ENCODE measurements around the gene PALB2. TPM values are rescaled to one million over a fixed set of nuclear protein-coding genes. Genes with fewer than 3 reads are reported as not detected.
"Not testable (repeated sequence)": the region's sequence is repeated elsewhere in the genome, so short reads cannot be mapped to it uniquely, and the experiment has no call there.

Gene PALB2
- polyA plus RNA-seq, 4 donors, result 10.3 to 19.6 (median 14.0) TPM

GRCh38 chr16:23631874-23632273 lies 9.2 kb downstream of the PALB2 start:
- H3K27me3 ChIP-seq (ENCODE audit: control insufficient read depth in 3 of 3, insufficient read depth in 3 of 3, low read length in 3 of 3); H3K9me3 ChIP-seq (ENCODE audit: control insufficient read depth in 2 of 2, insufficient read depth in 1 of 2, low read depth in 1 of 2, low read length in 1 of 2); H3K4me1 ChIP-seq (ENCODE audit: control insufficient read depth in 3 of 3, insufficient read depth in 2 of 3, low read depth in 1 of 3, low read length in 2 of 3); DNase-seq; FAIRE-seq; H3K4me3 ChIP-seq (ENCODE audit: low read depth in 1 of 3, low read length in 3 of 3); H3K27ac ChIP-seq (ENCODE audit: low read depth in 1 of 3, low read length in 2 of 3): not testable (repeated sequence)
- peaks cover 11 to 16% (median 15%) of the 10 kb centered on the region in 3 donors for H3K36me3 ChIP-seq (ENCODE audit: control insufficient read depth in 3 of 3, insufficient read depth in 2 of 3, low read depth in 1 of 3, low read length in 3 of 3)
- WGBS, 3 donors, result 98 to 100% (median 99%) methylated on average over 3 of the region's 3 CpGs

GRCh38 chr16:23629516-23629915 lies 11.6 kb downstream of the PALB2 start:
- no peak overlapping the region for H3K4me3 ChIP-seq (ENCODE audit: low read depth in 1 of 3, low read length in 3 of 3)
- 89 to 96% (median 95%) methylated on average over 8 of the region's 8 CpGs for WGBS, 3 donors
- H3K9me3 ChIP-seq (ENCODE audit: control insufficient read depth in 2 of 2, insufficient read depth in 1 of 2, low read depth in 1 of 2, low read length in 1 of 2), result no peaks in the 10 kb centered on the region
- FAIRE-seq, result no peak
- no peak for DNase-seq
- no peaks in the 10 kb centered on the region for H3K27me3 ChIP-seq (ENCODE audit: control insufficient read depth in 3 of 3, insufficient read depth in 3 of 3, low read length in 3 of 3)
- peaks cover 9 to 28% (median 16%) of the 10 kb centered on the region in 3 donors for H3K36me3 ChIP-seq (ENCODE audit: control insufficient read depth in 3 of 3, insufficient read depth in 2 of 3, low read depth in 1 of 3, low read length in 3 of 3)
- H3K27ac ChIP-seq (ENCODE audit: low read depth in 1 of 3, low read length in 2 of 3), result no peak overlapping the region
- H3K4me1 ChIP-seq (ENCODE audit: control insufficient read depth in 3 of 3, insufficient read depth in 2 of 3, low read depth in 1 of 3, low read length in 2 of 3), result no peaks in the 10 kb centered on the region

- no peak for FAIRE-seq
These were observed 17.0 kb downstream of the PALB2 start for GRCh38 chr16:23624092-23624491.

GRCh38 chr16:23615805-23616204 lies 25.3 kb downstream of the PALB2 start:
- FAIRE-seq, result no peak
- peak in 1 of 2 donors; percentile 4 for DNase-seq
- Histone ChIP-seq H3K27ac (ENCODE audit: low read depth in 1 of 3, low read length in 2 of 3) (no peak overlapping the region), H3K27me3 (ENCODE audit: control insufficient read depth in 3 of 3, insufficient read depth in 3 of 3, low read length in 3 of 3) (no peaks in the 10 kb centered on the region), H3K36me3 (ENCODE audit: control insufficient read depth in 3 of 3, insufficient read depth in 2 of 3, low read depth in 1 of 3, low read length in 3 of 3) (peaks cover 5 to 31% (median 15%) of the 10 kb centered on the region in 3 donors), H3K4me3 (ENCODE audit: low read depth in 1 of 3, low read length in 3 of 3) (no peak overlapping the region), H3K9me3 (ENCODE audit: control insufficient read depth in 2 of 2, insufficient read depth in 1 of 2, low read depth in 1 of 2, low read length in 1 of 2) (no peaks in the 10 kb centered on the region), H3K4me1 (ENCODE audit: control insufficient read depth in 3 of 3, insufficient read depth in 2 of 3, low read depth in 1 of 3, low read length in 2 of 3) (no peaks in the 10 kb centered on the region)
- WGBS, 3 donors, result 80 to 93% (median 88%) methylated on average over 9 of the region's 9 CpGs

More at GRCh38 chr16:23624092-23624491, 17.0 kb downstream of the PALB2 start:
- Histone ChIP-seq H3K36me3 (ENCODE audit: control insufficient read depth in 3 of 3, insufficient read depth in 2 of 3, low read depth in 1 of 3, low read length in 3 of 3) (peaks cover 7 to 36% (median 16%) of the 10 kb centered on the region in 3 donors), H3K27ac (ENCODE audit: low read depth in 1 of 3, low read length in 2 of 3) (no peak overlapping the region), H3K4me3 (ENCODE audit: low read depth in 1 of 3, low read length in 3 of 3) (no peak overlapping the region), H3K9me3 (ENCODE audit: control insufficient read depth in 2 of 2, insufficient read depth in 1 of 2, low read depth in 1 of 2, low read length in 1 of 2) (no peaks in the 10 kb centered on the region), H3K4me1 (ENCODE audit: control insufficient read depth in 3 of 3, insufficient read depth in 2 of 3, low read depth in 1 of 3, low read length in 2 of 3) (no peaks in the 10 kb centered on the region), H3K27me3 (ENCODE audit: control insufficient read depth in 3 of 3, insufficient read depth in 3 of 3, low read length in 3 of 3) (no peaks in the 10 kb centered on the region)
- DNase-seq, result no peak

GRCh38 chr16:23611936-23612335 lies 29.2 kb downstream of the PALB2 start:
- DNase-seq (no peak), FAIRE-seq (no peak)
- Histone ChIP-seq H3K27ac (ENCODE audit: low read depth in 1 of 3, low read length in 2 of 3) (no peak overlapping the region), H3K36me3 (ENCODE audit: control insufficient read depth in 3 of 3, insufficient read depth in 2 of 3, low read depth in 1 of 3, low read length in 3 of 3) (peaks cover 7 to 23% (median 10%) of the 10 kb centered on the region in 3 donors), H3K4me1 (ENCODE audit: control insufficient read depth in 3 of 3, insufficient read depth in 2 of 3, low read depth in 1 of 3, low read length in 2 of 3) (no peaks in the 10 kb centered on the region), H3K9me3 (ENCODE audit: control insufficient read depth in 2 of 2, insufficient read depth in 1 of 2, low read depth in 1 of 2, low read length in 1 of 2) (no peaks in the 10 kb centered on the region), H3K27me3 (ENCODE audit: control insufficient read depth in 3 of 3, insufficient read depth in 3 of 3, low read length in 3 of 3) (no peaks in the 10 kb centered on the region), H3K4me3 (ENCODE audit: low read depth in 1 of 3, low read length in 3 of 3) (no peak overlapping the region)
- WGBS, 3 donors, result 98 to 100% (median 99%) methylated on average over 3 of the region's 3 CpGs

GRCh38 chr16:23610905-23611304 lies 30.2 kb downstream of the PALB2 start:
- WGBS, 3 donors, result 96 to 98% (median 97%) methylated on average over 6 of the region's 6 CpGs
- FAIRE-seq; DNase-seq; H3K27me3 ChIP-seq (ENCODE audit: control insufficient read depth in 3 of 3, insufficient read depth in 3 of 3, low read length in 3 of 3); H3K4me3 ChIP-seq (ENCODE audit: low read depth in 1 of 3, low read length in 3 of 3); H3K4me1 ChIP-seq (ENCODE audit: control insufficient read depth in 3 of 3, insufficient read depth in 2 of 3, low read depth in 1 of 3, low read length in 2 of 3); H3K9me3 ChIP-seq (ENCODE audit: control insufficient read depth in 2 of 2, insufficient read depth in 1 of 2, low read depth in 1 of 2, low read length in 1 of 2); H3K27ac ChIP-seq (ENCODE audit: low read depth in 1 of 3, low read length in 2 of 3): not testable (repeated sequence)
- peaks cover 7 to 24% (median 12%) of the 10 kb centered on the region in 3 donors for H3K36me3 ChIP-seq (ENCODE audit: control insufficient read depth in 3 of 3, insufficient read depth in 2 of 3, low read depth in 1 of 3, low read length in 3 of 3)

- no peak for DNase-seq
- Histone ChIP-seq H3K36me3 (ENCODE audit: control insufficient read depth in 3 of 3, insufficient read depth in 2 of 3, low read depth in 1 of 3, low read length in 3 of 3) (peaks cover 7 to 20% (median 14%) of the 10 kb centered on the region in 3 donors), H3K4me1 (ENCODE audit: control insufficient read depth in 3 of 3, insufficient read depth in 2 of 3, low read depth in 1 of 3, low read length in 2 of 3) (no peaks in the 10 kb centered on the region), H3K4me3 (ENCODE audit: low read depth in 1 of 3, low read length in 3 of 3) (no peak overlapping the region), H3K27ac (ENCODE audit: low read depth in 1 of 3, low read length in 2 of 3) (no peak overlapping the region), H3K9me3 (ENCODE audit: control insufficient read depth in 2 of 2, insufficient read depth in 1 of 2, low read depth in 1 of 2, low read length in 1 of 2) (no peaks in the 10 kb centered on the region), H3K27me3 (ENCODE audit: control insufficient read depth in 3 of 3, insufficient read depth in 3 of 3, low read length in 3 of 3) (no peaks in the 10 kb centered on the region)
- WGBS, 3 donors, result 94 to 100% (median 97%) methylated on average over 1 of the region's 1 CpG
- no peak for FAIRE-seq
These were observed 31.2 kb downstream of the PALB2 start for GRCh38 chr16:23609929-23610328.

GRCh38 chr16:23608194-23608593 lies 32.9 kb downstream of the PALB2 start:
- peaks cover 7 to 20% (median 13%) of the 10 kb centered on the region in 3 donors for H3K36me3 ChIP-seq (ENCODE audit: control insufficient read depth in 3 of 3, insufficient read depth in 2 of 3, low read depth in 1 of 3, low read length in 3 of 3)
- no peaks in the 10 kb centered on the region for H3K27me3 ChIP-seq (ENCODE audit: control insufficient read depth in 3 of 3, insufficient read depth in 3 of 3, low read length in 3 of 3)
- H3K4me3 ChIP-seq (ENCODE audit: low read depth in 1 of 3, low read length in 3 of 3), result no peak overlapping the region
- DNase-seq (no peak), FAIRE-seq (no peak)
- no peak overlapping the region for H3K27ac ChIP-seq (ENCODE audit: low read depth in 1 of 3, low read length in 2 of 3)
- no peaks in the 10 kb centered on the region for H3K9me3 ChIP-seq (ENCODE audit: control insufficient read depth in 2 of 2, insufficient read depth in 1 of 2, low read depth in 1 of 2, low read length in 1 of 2)
- WGBS, 3 donors, result 87 to 92% (median 90%) methylated on average over 4 of the region's 4 CpGs
- H3K4me1 ChIP-seq (ENCODE audit: control insufficient read depth in 3 of 3, insufficient read depth in 2 of 3, low read depth in 1 of 3, low read length in 2 of 3), result no peaks in the 10 kb centered on the region

GRCh38 chr16:23607726-23608125 lies 33.4 kb downstream of the PALB2 start:
- DNase-seq, result no peak
- Histone ChIP-seq H3K27ac (ENCODE audit: low read depth in 1 of 3, low read length in 2 of 3) (no peak overlapping the region), H3K9me3 (ENCODE audit: control insufficient read depth in 2 of 2, insufficient read depth in 1 of 2, low read depth in 1 of 2, low read length in 1 of 2) (no peaks in the 10 kb centered on the region), H3K4me3 (ENCODE audit: low read depth in 1 of 3, low read length in 3 of 3) (no peak overlapping the region), H3K27me3 (ENCODE audit: control insufficient read depth in 3 of 3, insufficient read depth in 3 of 3, low read length in 3 of 3) (no peaks in the 10 kb centered on the region), H3K4me1 (ENCODE audit: control insufficient read depth in 3 of 3, insufficient read depth in 2 of 3, low read depth in 1 of 3, low read length in 2 of 3) (no peaks in the 10 kb centered on the region), H3K36me3 (ENCODE audit: control insufficient read depth in 3 of 3, insufficient read depth in 2 of 3, low read depth in 1 of 3, low read length in 3 of 3) (peaks cover 7 to 20% (median 13%) of the 10 kb centered on the region in 3 donors)
- 85 to 89% (median 88%) methylated on average over 6 of the region's 6 CpGs for WGBS, 3 donors
- no peak for FAIRE-seq

All from small intestine (tissue), 7 donors.